PFSK-1 (cell line): ENCODE results near the gene LMBRD1.

Experiments
- SIN3A ChIP-seq: IDR thresholded peaks from 2 replicates; pipeline ENCODE4 v1.6.1; 2012; ENCODE audit warnings: mild to moderate bottlenecking, low read length, moderate library complexity, borderline replicate concordance; ENCODE audit not compliant: insufficient read depth
- TF ChIP-seq, protein P1 (sequence below), 2 experiments: IDR thresholded peaks; 2 replicates each; pipeline versions ENCODE4 v1.6.1 to v1.8.0; 2011 to 2012; ENCODE audit warnings: low read depth in 2 of 2, low read length in 2 of 2, control low read depth in 1 of 2, inconsistent platforms in 1 of 2, mild to moderate bottlenecking in 1 of 2, moderate library complexity in 1 of 2; ENCODE audit not compliant: insufficient read depth in 1 of 2

DNA sequence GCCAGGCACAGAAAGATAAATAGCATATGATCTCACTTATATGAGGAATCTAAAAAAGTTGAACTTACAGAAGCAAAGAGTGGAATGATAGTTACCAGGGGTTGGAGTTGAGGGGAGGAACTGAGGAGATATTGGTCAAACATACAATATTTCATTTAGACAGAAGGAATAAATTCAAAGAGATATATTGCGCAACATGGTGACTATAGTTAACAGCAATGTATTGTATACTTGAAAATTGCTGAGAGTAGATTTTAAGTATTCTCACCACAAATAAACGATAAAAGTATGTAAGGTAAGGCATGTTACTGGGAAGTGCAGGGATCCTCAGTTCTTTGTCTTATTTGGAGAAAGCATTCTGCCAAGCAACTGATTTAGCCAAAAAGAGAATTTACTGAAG lies 171.9 kb downstream of the LMBRD1 start:
- TF ChIP-seq SIN3A = no peak
- TF ChIP-seq, protein P1, sequence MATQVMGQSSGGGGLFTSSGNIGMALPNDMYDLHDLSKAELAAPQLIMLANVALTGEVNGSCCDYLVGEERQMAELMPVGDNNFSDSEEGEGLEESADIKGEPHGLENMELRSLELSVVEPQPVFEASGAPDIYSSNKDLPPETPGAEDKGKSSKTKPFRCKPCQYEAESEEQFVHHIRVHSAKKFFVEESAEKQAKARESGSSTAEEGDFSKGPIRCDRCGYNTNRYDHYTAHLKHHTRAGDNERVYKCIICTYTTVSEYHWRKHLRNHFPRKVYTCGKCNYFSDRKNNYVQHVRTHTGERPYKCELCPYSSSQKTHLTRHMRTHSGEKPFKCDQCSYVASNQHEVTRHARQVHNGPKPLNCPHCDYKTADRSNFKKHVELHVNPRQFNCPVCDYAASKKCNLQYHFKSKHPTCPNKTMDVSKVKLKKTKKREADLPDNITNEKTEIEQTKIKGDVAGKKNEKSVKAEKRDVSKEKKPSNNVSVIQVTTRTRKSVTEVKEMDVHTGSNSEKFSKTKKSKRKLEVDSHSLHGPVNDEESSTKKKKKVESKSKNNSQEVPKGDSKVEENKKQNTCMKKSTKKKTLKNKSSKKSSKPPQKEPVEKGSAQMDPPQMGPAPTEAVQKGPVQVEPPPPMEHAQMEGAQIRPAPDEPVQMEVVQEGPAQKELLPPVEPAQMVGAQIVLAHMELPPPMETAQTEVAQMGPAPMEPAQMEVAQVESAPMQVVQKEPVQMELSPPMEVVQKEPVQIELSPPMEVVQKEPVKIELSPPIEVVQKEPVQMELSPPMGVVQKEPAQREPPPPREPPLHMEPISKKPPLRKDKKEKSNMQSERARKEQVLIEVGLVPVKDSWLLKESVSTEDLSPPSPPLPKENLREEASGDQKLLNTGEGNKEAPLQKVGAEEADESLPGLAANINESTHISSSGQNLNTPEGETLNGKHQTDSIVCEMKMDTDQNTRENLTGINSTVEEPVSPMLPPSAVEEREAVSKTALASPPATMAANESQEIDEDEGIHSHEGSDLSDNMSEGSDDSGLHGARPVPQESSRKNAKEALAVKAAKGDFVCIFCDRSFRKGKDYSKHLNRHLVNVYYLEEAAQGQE (IDR thresholded peaks at IDR 0.05; ENCODE audit: insufficient read depth in 1 of 2, low read depth in 2 of 2, low read length in 2 of 2) = no peak
